ENCODE measurements around the gene KMT5B.

The KMT5B gene

DNA sequence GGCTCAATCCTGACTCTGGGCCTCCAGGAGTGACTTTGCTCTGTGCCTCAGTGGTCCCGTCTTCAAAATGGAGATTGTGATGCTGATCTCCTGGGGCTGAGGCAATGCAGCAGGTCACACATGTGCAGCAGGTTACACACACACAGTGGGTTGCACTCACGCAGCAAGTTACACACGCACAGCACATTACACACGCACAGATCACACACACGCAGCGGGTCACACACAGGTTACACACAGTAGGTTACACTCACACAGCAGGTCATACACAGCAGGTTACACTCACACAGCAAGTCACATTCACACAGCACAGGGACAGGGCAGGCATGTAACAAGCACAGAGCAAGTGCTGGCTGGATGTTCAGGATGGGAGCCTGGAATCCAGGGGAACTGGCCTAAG lies 47.4 kb upstream of the KMT5B start (continued):
- TF ChIP-seq ZNF548 (tag by site-specific recombination; IDR thresholded peaks at IDR 0.05): no peak
- no peak for TF ChIP-seq TCF7L2 (IDR thresholded peaks at IDR 0.05; ENCODE audit: borderline replicate concordance, low read depth, low read length)

- H3K36me3 ChIP-seq (ENCODE audit: control insufficient read depth in 2 of 2, insufficient read depth in 1 of 2, low read length in 2 of 2): peaks cover 0 to 41% of the 10 kb centered on the region in 2 experiments; a peak in 1 of 3 replicates
- H3K27ac ChIP-seq (ENCODE audit: extremely low read depth, low read depth, low read length): no peak overlapping the region
- ChIA-PET CTCF (interaction anchor here (1.1 to 6.3 kb wide), 2 partner anchors 39 to 50 kb away, joined by 3 to 122 read pairs; no protein-coding TSS in a partner anchor), POLR2A (interaction anchor here (0.5 to 2.1 kb wide), 4 partner anchors 13 to 554 kb away, joined by 3 to 6 read pairs (median 4); partner anchors contain the start of gene C11orf24)
- no peaks in the 10 kb centered on the region for H3K9me3 ChIP-seq (ENCODE audit: control insufficient read depth, insufficient read depth, low read depth, low read length)
- no peak for TF ChIP-seq ZNF529 (tag by site-specific recombination; IDR thresholded peaks at IDR 0.05; ENCODE audit: insufficient replicate concordance)
- TF ChIP-seq ZNF10 (tag by site-specific recombination; IDR thresholded peaks at IDR 0.05): no peak
- no peak for TF ChIP-seq ZNF221 (tag by site-specific recombination; IDR thresholded peaks at IDR 0.05; ENCODE audit: borderline replicate concordance)
- TF ChIP-seq FEZF1 (tag by site-specific recombination; IDR thresholded peaks at IDR 0.05): no peak
- TF ChIP-seq ZBTB7A (tag by site-specific recombination; IDR thresholded peaks at IDR 0.05; ENCODE audit: low read depth): no peak
- TF ChIP-seq, protein P1, sequence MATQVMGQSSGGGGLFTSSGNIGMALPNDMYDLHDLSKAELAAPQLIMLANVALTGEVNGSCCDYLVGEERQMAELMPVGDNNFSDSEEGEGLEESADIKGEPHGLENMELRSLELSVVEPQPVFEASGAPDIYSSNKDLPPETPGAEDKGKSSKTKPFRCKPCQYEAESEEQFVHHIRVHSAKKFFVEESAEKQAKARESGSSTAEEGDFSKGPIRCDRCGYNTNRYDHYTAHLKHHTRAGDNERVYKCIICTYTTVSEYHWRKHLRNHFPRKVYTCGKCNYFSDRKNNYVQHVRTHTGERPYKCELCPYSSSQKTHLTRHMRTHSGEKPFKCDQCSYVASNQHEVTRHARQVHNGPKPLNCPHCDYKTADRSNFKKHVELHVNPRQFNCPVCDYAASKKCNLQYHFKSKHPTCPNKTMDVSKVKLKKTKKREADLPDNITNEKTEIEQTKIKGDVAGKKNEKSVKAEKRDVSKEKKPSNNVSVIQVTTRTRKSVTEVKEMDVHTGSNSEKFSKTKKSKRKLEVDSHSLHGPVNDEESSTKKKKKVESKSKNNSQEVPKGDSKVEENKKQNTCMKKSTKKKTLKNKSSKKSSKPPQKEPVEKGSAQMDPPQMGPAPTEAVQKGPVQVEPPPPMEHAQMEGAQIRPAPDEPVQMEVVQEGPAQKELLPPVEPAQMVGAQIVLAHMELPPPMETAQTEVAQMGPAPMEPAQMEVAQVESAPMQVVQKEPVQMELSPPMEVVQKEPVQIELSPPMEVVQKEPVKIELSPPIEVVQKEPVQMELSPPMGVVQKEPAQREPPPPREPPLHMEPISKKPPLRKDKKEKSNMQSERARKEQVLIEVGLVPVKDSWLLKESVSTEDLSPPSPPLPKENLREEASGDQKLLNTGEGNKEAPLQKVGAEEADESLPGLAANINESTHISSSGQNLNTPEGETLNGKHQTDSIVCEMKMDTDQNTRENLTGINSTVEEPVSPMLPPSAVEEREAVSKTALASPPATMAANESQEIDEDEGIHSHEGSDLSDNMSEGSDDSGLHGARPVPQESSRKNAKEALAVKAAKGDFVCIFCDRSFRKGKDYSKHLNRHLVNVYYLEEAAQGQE (tag by site-specific recombination; IDR thresholded peaks at IDR 0.05): no peak
- TF ChIP-seq ZNF433 (tag by site-specific recombination; IDR thresholded peaks at IDR 0.05; ENCODE audit: low read depth): no peak
- no peak for TF ChIP-seq ZSCAN5A (tag by site-specific recombination; IDR thresholded peaks at IDR 0.05)
- no peak for TF ChIP-seq SETDB1 (IDR thresholded peaks at IDR 0.05; ENCODE audit: insufficient read length, low read length)
- no peak for TF ChIP-seq ZNF302 (tag by site-specific recombination; IDR thresholded peaks at IDR 0.05; ENCODE audit: low read depth)
- TF ChIP-seq, protein P2, sequence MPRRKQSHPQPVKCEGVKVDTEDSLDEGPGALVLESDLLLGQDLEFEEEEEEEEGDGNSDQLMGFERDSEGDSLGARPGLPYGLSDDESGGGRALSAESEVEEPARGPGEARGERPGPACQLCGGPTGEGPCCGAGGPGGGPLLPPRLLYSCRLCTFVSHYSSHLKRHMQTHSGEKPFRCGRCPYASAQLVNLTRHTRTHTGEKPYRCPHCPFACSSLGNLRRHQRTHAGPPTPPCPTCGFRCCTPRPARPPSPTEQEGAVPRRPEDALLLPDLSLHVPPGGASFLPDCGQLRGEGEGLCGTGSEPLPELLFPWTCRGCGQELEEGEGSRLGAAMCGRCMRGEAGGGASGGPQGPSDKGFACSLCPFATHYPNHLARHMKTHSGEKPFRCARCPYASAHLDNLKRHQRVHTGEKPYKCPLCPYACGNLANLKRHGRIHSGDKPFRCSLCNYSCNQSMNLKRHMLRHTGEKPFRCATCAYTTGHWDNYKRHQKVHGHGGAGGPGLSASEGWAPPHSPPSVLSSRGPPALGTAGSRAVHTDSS (tag by site-specific recombination; IDR thresholded peaks at IDR 0.05): no peak
- no peak for TF ChIP-seq ZBTB17 (tag by site-specific recombination; IDR thresholded peaks at IDR 0.05)
- no peak for TF ChIP-seq ZBTB20 (tag by site-specific recombination; IDR thresholded peaks at IDR 0.05)
- no peak overlapping the region for H3K4me3 ChIP-seq (ENCODE audit: low read depth, low read length)
- no peaks in the 10 kb centered on the region for H3K4me1 ChIP-seq (ENCODE audit: control insufficient read depth, insufficient read depth, low read length)
Measured at GRCh38 chr11:68259122-68259959, 46.2 kb upstream of the KMT5B start.

DNA sequence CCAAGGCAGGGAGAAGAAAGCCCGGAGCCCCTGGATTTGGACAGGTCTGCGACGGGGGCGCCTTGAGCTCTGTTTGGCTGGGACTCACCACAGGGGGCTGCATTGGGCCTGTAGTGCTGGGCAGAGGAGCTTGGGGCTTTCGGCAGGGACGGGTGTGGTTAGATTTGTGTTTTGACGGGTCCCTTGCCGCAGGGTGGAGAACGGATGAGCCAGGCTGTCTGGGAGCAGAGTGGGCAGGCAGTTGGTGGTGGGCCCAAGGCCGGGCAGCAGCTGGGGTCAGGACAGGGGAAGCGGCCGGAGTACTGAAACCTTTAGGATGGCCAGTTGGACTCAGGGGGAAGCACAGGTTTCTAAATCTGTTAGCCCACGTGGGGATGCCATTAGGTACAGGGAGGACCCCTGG lies 45.3 kb upstream of the KMT5B start:
- ChIA-PET POLR2A (interaction anchor here (1.3 to 1.7 kb wide), 2 partner anchors 13 to 14 kb away, joined by 6 to 8 read pairs; partner anchors contain the start of gene C11orf24), CTCF (interaction anchor here (0.7 to 6.3 kb wide), 16 partner anchors 8 to 183 kb away, joined by 3 to 122 read pairs (median 4); partner anchors contain the start of gene C11orf24)
- Histone ChIP-seq H3K4me1 (ENCODE audit: control insufficient read depth, insufficient read depth, low read length) (no peaks in the 10 kb centered on the region), H3K4me3 (ENCODE audit: low read depth, low read length) (no peak overlapping the region), H3K9me3 (ENCODE audit: control insufficient read depth, insufficient read depth, low read depth, low read length) (no peaks in the 10 kb centered on the region), H3K36me3 (ENCODE audit: control insufficient read depth in 2 of 2, insufficient read depth in 1 of 2, low read length in 2 of 2) (peaks cover 0 to 33% of the 10 kb centered on the region in 2 experiments; a peak in 1 of 3 replicates), H3K27ac (ENCODE audit: extremely low read depth, low read depth, low read length) (no peak overlapping the region)
- TF ChIP-seq ZNF324 (tag by site-specific recombination; IDR thresholded peaks at IDR 0.05) (no peak), ZEB2 (tag by site-specific recombination; IDR thresholded peaks at IDR 0.05) (no peak), ZNF133 (tag by site-specific recombination; IDR thresholded peaks at IDR 0.05) (no peak), BCL11A (tag by site-specific recombination; IDR thresholded peaks at IDR 0.05; ENCODE audit: low read depth) (no peak), SETDB1 (IDR thresholded peaks at IDR 0.05; ENCODE audit: insufficient read length, low read length) (no peak), GLIS1 (tag by site-specific recombination; IDR thresholded peaks at IDR 0.05) (no peak), ZNF76 (tag by site-specific recombination; IDR thresholded peaks at IDR 0.05; ENCODE audit: borderline replicate concordance, low read depth) (no peak), ZNF433 (tag by site-specific recombination; IDR thresholded peaks at IDR 0.05; ENCODE audit: low read depth) (no peak), KLF1 (tag by site-specific recombination; IDR thresholded peaks at IDR 0.05) (no peak), ZBTB20 (tag by site-specific recombination; IDR thresholded peaks at IDR 0.05) (no peak)

All from HEK293 (cell line).